HG03095 (cell line): ENCODE measurements around the gene UBASH3B.
"Not testable (repeated sequence)": the region's sequence is repeated elsewhere in the genome, so short reads cannot be mapped to it uniquely, and the experiment has no call there.

ENCODE experiments used
- ATAC-seq: cut with Tn5 transposase; IDR thresholded peaks from one replicate; pipeline ENCODE4 v1.9.1; 2021; ENCODE audit warnings: moderate library complexity; ENCODE audit not compliant: unreplicated experiment

Gene UBASH3B

GRCh38 chr11:122843281-122844141 is 188.0 kb downstream of the UBASH3B start:
- ATAC-seq = peak; percentile 65

GRCh38 chr11:122847466-122847865 is 191.9 kb downstream of the UBASH3B start:
- no peak for ATAC-seq

- ATAC-seq = no peak
These were observed 192.7 kb downstream of the UBASH3B start for GRCh38 chr11:122848186-122848585.

- ATAC-seq = no peak
These were observed 194.6 kb downstream of the UBASH3B start for GRCh38 chr11:122850076-122850631.

GRCh38 chr11:122851366-122851966 is 195.9 kb downstream of the UBASH3B start:
- peak; percentile 59 for ATAC-seq

GRCh38 chr11:122852074-122852795 is 196.7 kb downstream of the UBASH3B start:
- no peak for ATAC-seq

- ATAC-seq = no peak
These were observed 197.3 kb downstream of the UBASH3B start for GRCh38 chr11:122852796-122853160.

GRCh38 chr11:122853261-122853660 is 197.7 kb downstream of the UBASH3B start:
- ATAC-seq = no peak

GRCh38 chr11:122853971-122854446 is 198.5 kb downstream of the UBASH3B start:
- ATAC-seq = no peak

- ATAC-seq = no peak
These were observed 206.1 kb downstream of the UBASH3B start for GRCh38 chr11:122861631-122862030.

- no peak for ATAC-seq
These were observed 206.6 kb downstream of the UBASH3B start for GRCh38 chr11:122862091-122862490.

GRCh38 chr11:122863154-122863553 is 207.6 kb downstream of the UBASH3B start:
- ATAC-seq = not testable (repeated sequence)

GRCh38 chr11:122863704-122864326 is 208.3 kb downstream of the UBASH3B start:
- ATAC-seq = no peak
